OCI-LY1 (cell line): Measurements from ENCODE around the gene CLDN34.

Experiments used
- H2AFZ ChIP-seq: fragments of 200-600 bp; sonication (generic), shearing (Covaris generic); 2 replicates; pipeline ENCODE4 v1.6.0; 2014; ENCODE audit warnings: antibody characterized with exemption, mild to moderate bottlenecking, low read length
- H3F3A ChIP-seq: fragments of 200-600 bp; sonication (generic), shearing (Covaris generic); 2 replicates; pipeline ENCODE4 v1.6.0; 2014; ENCODE audit warnings: mild to moderate bottlenecking, antibody characterized with exemption, low read length, moderate library complexity; ENCODE audit not compliant: insufficient read depth
- H3K27ac ChIP-seq: fragments of 200-600 bp; sonication (generic); 2 replicates; pipeline ENCODE4 v1.5.1; 2014; ENCODE audit warnings: low read length, mixed run types, mild to moderate bottlenecking, low read depth; ENCODE audit not compliant: poor library complexity, severe bottlenecking
- H3K27me3 ChIP-seq: fragments of 200-600 bp; sonication (generic); 2 replicates; pipeline ENCODE4 v1.6.0; 2014; ENCODE audit warnings: antibody characterized with exemption, mild to moderate bottlenecking, low read length, moderate library complexity; ENCODE audit not compliant: insufficient read depth
- H3K36me3 ChIP-seq: fragments of 200-600 bp; sonication (generic); 2 replicates; pipeline ENCODE4 v1.6.1; 2014; ENCODE audit warnings: mild to moderate bottlenecking, antibody characterized with exemption, low read length, moderate library complexity, mixed read lengths; ENCODE audit not compliant: insufficient read depth
- H3K4me1 ChIP-seq: fragments of 200-600 bp; sonication (generic); 2 replicates; pipeline ENCODE4 v1.5.1; 2014; ENCODE audit warnings: mild to moderate bottlenecking, low read length, moderate library complexity; ENCODE audit not compliant: insufficient read depth, severe bottlenecking
- H3K4me2 ChIP-seq: fragments of 200-600 bp; sonication (generic), shearing (Covaris generic); 2 replicates; pipeline ENCODE4 v1.6.1; 2014; ENCODE audit warnings: low read length
- H3K4me3 ChIP-seq: fragments of 200-600 bp; sonication (generic); 2 replicates; pipeline ENCODE4 v1.5.1; 2014; ENCODE audit warnings: low read length, low read depth, mild to moderate bottlenecking, mixed read lengths; ENCODE audit not compliant: poor library complexity, severe bottlenecking
- H3K79me2 ChIP-seq: fragments of 200-600 bp; shearing (Covaris generic); 2 replicates; pipeline ENCODE4 v1.6.1; 2016; ENCODE audit warnings: mixed run types, low read length, mixed read lengths; ENCODE audit not compliant: insufficient read depth
- H3K9ac ChIP-seq: fragments of 200-600 bp; sonication (generic), shearing (Covaris generic); 2 replicates; pipeline ENCODE4 v1.6.1; 2014; ENCODE audit warnings: mild to moderate bottlenecking, low read length, mixed read lengths
- H3K9me2 ChIP-seq: fragments of 200-600 bp; sonication (generic), shearing (Covaris generic); 2 replicates; pipeline ENCODE4 v1.6.1; 2014; ENCODE audit warnings: low read depth, mild to moderate bottlenecking, low read length, mixed read lengths
- H3K9me3 ChIP-seq: fragments of 200-600 bp; shearing (Covaris generic); 2 replicates; pipeline ENCODE4 v1.6.1; 2014; ENCODE audit warnings: low read length, mixed read lengths
- H4K20me1 ChIP-seq: fragments of 200-600 bp; sonication (generic), shearing (Covaris generic); 2 replicates; pipeline ENCODE4 v1.6.0; 2016; ENCODE audit warnings: mild to moderate bottlenecking, low read length; ENCODE audit not compliant: insufficient read depth
- EZH2 ChIP-seq: fragments of 200-600 bp; sonication (generic), shearing (Covaris generic); IDR thresholded peaks from 2 replicates; pipeline ENCODE4 v1.8.0; 2017; ENCODE audit warnings: borderline replicate concordance, mixed run types, mild to moderate bottlenecking, antibody characterized with exemption, low read length, moderate library complexity, mixed read lengths
- TF ChIP-seq, protein P1 (sequence below): fragments of 200-600 bp; sonication (generic), shearing (Covaris generic); IDR thresholded peaks from 2 replicates; pipeline ENCODE4 v1.5.1; 2017; ENCODE audit warnings: mild to moderate bottlenecking, antibody characterized with exemption, low read length, moderate library complexity, mixed read lengths

The CLDN34 gene

DNA sequence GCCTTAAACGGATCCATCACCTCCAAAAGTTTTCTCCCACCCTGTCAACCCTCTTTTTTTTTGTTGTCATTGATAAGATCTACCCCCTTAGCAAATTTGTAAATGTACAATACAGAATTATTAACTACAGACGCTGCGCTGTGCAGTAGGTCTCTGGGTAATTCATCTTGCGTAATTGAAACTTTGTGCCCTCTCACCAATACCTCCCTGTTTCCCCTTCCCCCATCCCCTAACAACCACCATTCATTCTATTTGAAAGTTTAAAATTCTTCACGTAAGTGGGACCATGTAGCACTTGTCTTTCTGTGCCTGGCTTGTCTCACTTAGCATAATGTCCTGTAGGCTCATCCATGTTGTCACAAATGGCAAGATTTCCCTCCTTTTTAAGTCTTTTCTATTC is 45.8 kb upstream of the CLDN34 start:
- H3K9ac ChIP-seq = no peak overlapping the region
- H3K4me3 ChIP-seq = no peak overlapping the region

DNA sequence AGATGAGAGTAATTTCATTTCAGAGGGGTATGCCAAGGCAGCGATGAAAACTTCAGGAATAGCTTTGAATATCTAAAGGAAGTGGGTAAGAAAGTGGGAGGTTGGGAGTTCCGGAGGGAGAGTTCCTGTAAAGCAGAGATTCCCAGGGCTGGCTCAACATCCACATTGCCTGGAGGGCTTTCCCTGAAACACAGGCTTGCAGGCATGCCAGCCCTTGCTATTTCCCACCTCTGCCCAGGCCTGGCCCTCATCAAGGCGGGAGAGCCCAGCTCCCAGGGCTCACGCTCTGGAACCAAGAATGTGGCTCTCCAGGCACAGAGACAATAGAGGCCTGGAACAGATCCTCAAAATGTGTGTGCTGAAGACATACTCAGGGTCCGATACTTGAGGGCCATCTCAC is 43.8 kb upstream of the CLDN34 start:
- Histone ChIP-seq H3K9ac (no peak overlapping the region), H3K27ac (no peak overlapping the region), H4K20me1 (no peaks in the 10 kb centered on the region), H2AFZ (no peak overlapping the region), H3K4me2 (no peak overlapping the region), H3K9me2 (no peaks in the 10 kb centered on the region), H3K9me3 (no peaks in the 10 kb centered on the region), H3K27me3 (no peaks in the 10 kb centered on the region), H3K4me3 (no peak overlapping the region), H3K4me1 (no peaks in the 10 kb centered on the region), H3F3A (no peaks in the 10 kb centered on the region), H3K79me2 (no peaks in the 10 kb centered on the region), H3K36me3 (no peaks in the 10 kb centered on the region)
- TF ChIP-seq, protein P1, sequence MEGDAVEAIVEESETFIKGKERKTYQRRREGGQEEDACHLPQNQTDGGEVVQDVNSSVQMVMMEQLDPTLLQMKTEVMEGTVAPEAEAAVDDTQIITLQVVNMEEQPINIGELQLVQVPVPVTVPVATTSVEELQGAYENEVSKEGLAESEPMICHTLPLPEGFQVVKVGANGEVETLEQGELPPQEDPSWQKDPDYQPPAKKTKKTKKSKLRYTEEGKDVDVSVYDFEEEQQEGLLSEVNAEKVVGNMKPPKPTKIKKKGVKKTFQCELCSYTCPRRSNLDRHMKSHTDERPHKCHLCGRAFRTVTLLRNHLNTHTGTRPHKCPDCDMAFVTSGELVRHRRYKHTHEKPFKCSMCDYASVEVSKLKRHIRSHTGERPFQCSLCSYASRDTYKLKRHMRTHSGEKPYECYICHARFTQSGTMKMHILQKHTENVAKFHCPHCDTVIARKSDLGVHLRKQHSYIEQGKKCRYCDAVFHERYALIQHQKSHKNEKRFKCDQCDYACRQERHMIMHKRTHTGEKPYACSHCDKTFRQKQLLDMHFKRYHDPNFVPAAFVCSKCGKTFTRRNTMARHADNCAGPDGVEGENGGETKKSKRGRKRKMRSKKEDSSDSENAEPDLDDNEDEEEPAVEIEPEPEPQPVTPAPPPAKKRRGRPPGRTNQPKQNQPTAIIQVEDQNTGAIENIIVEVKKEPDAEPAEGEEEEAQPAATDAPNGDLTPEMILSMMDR = no peak
- no peak for TF ChIP-seq EZH2

More for the DNA sequence above, 45.8 kb upstream of the CLDN34 start:
- Histone ChIP-seq H3K4me1 (no peaks in the 10 kb centered on the region), H3K9me3 (no peaks in the 10 kb centered on the region), H4K20me1 (no peaks in the 10 kb centered on the region), H3K79me2 (no peaks in the 10 kb centered on the region), H3K4me2 (no peak overlapping the region), H3F3A (no peaks in the 10 kb centered on the region), H2AFZ (no peak overlapping the region), H3K36me3 (no peaks in the 10 kb centered on the region), H3K9me2 (no peaks in the 10 kb centered on the region), H3K27me3 (no peaks in the 10 kb centered on the region), H3K27ac (no peak overlapping the region)
- TF ChIP-seq, protein P1 = no peak
- TF ChIP-seq EZH2 = no peak

- no peaks in the 10 kb centered on the region for H3K36me3 ChIP-seq
- H2AFZ ChIP-seq = no peak overlapping the region
- H3K27ac ChIP-seq = no peak overlapping the region
- H3K27me3 ChIP-seq = no peaks in the 10 kb centered on the region
- H3K9ac ChIP-seq = no peak overlapping the region
- no peaks in the 10 kb centered on the region for H3K9me2 ChIP-seq
- no peaks in the 10 kb centered on the region for H3K4me1 ChIP-seq
- H3K79me2 ChIP-seq = no peaks in the 10 kb centered on the region
- no peak overlapping the region for H3K4me3 ChIP-seq
- no peaks in the 10 kb centered on the region for H3F3A ChIP-seq
- H3K4me2 ChIP-seq = no peak overlapping the region
- H4K20me1 ChIP-seq = no peaks in the 10 kb centered on the region
- TF ChIP-seq, protein P1 = no peak
- TF ChIP-seq EZH2 = no peak
- H3K9me3 ChIP-seq = no peaks in the 10 kb centered on the region
These were observed 41.2 kb upstream of the CLDN34 start for GRCh38 chrX:9926002-9926401.
